Suprapubic skin (tissue), 4 donors: ENCODE results near the gene KRTAP5-11.

Source experiments
- EP300 ChIP-seq: sonication (generic); formaldehyde crosslinking; IDR thresholded peaks from one replicate; pipeline ENCODE4 v1.6.1; 2017; ENCODE audit warnings: antibody characterized with exemption
- POLR2A ChIP-seq, 2 donors: fragments of 450-650 bp; IDR thresholded peaks; one replicate each; pipeline ENCODE4 v1.6.1; 2017; ENCODE audit warnings: antibody characterized with exemption in 2 of 2, mild to moderate bottlenecking in 2 of 2, moderate library complexity in 2 of 2
- POLR2AphosphoS5 ChIP-seq, 3 donors: sonication (generic); formaldehyde crosslinking; IDR thresholded peaks; one replicate each; pipeline ENCODE4 v1.6.1; 2017; ENCODE audit warnings: antibody characterized with exemption in 3 of 3
- TF ChIP-seq, protein P1 (sequence below), 2 donors: fragments of 200-600 bp in 1 of 2; fragments of 450-650 bp in 1 of 2; sonication (generic) in 1 of 2; IDR thresholded peaks; one replicate each; pipeline ENCODE4 v1.5.1; 2016 to 2019; ENCODE audit warnings: antibody characterized with exemption in 2 of 2, mild to moderate bottlenecking in 1 of 2, moderate library complexity in 1 of 2

DNA sequence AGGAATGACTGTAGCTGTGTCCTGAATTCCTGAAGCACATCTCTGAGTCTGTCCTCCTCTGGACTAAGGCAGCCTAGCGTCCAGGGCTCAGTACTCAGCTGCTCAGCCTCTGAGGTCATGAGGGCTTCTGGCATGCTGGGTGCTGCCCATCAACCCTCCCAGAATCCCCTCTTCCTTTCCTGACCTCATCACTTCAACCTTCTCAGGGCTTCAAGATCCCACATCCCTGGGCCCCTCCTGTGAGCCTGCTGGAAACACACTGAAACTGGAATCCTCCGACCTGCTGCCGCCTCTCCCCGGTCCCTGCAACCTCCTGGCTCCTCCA is 44.0 kb downstream of the KRTAP5-11 start:
- TF ChIP-seq, protein P1, sequence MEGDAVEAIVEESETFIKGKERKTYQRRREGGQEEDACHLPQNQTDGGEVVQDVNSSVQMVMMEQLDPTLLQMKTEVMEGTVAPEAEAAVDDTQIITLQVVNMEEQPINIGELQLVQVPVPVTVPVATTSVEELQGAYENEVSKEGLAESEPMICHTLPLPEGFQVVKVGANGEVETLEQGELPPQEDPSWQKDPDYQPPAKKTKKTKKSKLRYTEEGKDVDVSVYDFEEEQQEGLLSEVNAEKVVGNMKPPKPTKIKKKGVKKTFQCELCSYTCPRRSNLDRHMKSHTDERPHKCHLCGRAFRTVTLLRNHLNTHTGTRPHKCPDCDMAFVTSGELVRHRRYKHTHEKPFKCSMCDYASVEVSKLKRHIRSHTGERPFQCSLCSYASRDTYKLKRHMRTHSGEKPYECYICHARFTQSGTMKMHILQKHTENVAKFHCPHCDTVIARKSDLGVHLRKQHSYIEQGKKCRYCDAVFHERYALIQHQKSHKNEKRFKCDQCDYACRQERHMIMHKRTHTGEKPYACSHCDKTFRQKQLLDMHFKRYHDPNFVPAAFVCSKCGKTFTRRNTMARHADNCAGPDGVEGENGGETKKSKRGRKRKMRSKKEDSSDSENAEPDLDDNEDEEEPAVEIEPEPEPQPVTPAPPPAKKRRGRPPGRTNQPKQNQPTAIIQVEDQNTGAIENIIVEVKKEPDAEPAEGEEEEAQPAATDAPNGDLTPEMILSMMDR (IDR thresholded peaks at IDR 0.05), result no peak
- no peak for TF ChIP-seq POLR2AphosphoS5 (IDR thresholded peaks at IDR 0.05)
- no peak for TF ChIP-seq EP300
- no peak for TF ChIP-seq POLR2A (IDR thresholded peaks at IDR 0.05)
